ENCODE measurements around the gene ROR2. TPM values are rescaled to one million over a fixed set of nuclear protein-coding genes. Genes with fewer than 3 reads are reported as not detected.
A peak's percentile ranks its signal among the peaks of the same experiment; 100 is the strongest.

The ROR2 gene
- total RNA-seq, 1 donor from 2014 or later, result 3.8 TPM

DNA sequence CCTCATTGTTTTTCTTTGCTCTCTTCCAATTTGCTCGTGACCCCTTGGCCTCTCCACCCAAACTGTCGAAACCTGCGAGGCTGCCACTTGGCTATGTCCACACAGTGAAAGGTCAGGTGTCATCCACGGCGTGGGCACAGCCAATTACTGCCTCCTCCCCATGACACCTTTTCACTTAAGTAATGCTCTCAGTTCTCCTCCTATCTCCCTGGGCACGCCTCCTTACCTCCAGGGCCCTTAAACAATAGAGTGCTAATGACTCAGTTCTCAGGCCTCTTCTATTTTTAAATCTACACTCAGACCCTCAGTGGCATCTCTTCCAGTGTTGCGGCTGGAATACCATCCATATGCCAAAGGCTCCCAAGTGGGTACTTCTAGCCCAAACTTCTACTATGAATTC is 256.8 kb downstream of the ROR2 start:
- intact Hi-C loops (cut with DNase I), result no loop called here
- ATAC-seq, result peak; percentile 48 to 54

DNA sequence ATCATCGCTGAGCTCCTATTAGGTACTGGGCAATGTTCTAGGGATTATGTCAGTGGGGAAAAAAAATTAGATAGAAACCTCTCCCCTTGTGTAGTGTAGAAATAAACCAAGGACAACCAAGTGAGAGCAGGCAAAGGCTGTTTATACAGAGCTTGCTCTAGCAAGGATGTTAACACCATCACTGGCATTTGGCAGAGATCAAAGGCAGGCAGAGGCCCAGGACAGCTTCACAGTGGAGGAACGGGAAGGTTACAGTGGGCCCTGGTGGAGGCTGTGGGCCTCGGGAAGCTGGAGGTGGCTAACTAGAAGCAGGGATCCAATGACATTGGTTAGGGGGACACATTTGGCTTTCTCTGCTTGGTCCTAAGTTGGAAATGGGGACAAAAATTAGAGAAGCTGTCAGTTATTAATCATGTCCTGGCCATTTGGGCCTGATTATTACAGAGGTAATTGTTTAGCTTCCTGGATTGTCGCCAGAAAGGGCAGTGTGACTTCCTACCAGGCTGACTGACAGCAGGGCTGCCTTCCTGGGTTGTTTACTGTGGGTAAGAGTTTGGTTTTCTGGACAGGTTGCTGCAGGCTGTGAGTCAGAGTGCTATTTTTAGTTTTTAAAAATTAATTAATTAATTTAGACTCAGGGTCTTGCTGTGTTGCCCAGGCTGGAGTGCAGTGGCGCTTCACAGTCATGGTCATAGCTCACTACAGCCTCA is 259.3 kb downstream of the ROR2 start:
- Histone ChIP-seq H3K9me3 (no peaks in the 10 kb centered on the region), H3K36me3 (no peaks in the 10 kb centered on the region), H3K4me3 (no peak overlapping the region), H3K27ac (no peak overlapping the region), H3K4me1 (no peaks in the 10 kb centered on the region), H3K27me3 (ENCODE audit: low read depth) (no peaks in the 10 kb centered on the region)
- DNase-seq, result no peak
- ATAC-seq, result no peak
- TF ChIP-seq CTCF (IDR thresholded peaks at IDR 0.05), result no peak
- intact Hi-C loops (cut with DNase I), result no loop called here

More for the DNA sequence above, 256.8 kb downstream of the ROR2 start:
- DNase-seq, result no peak
- no peak overlapping the region for H3K4me3 ChIP-seq
- H3K4me1 ChIP-seq, result no peaks in the 10 kb centered on the region
- TF ChIP-seq CTCF (IDR thresholded peaks at IDR 0.05), result no peak
- H3K27ac ChIP-seq, result no peak overlapping the region
- no peaks in the 10 kb centered on the region for H3K9me3 ChIP-seq
- no peaks in the 10 kb centered on the region for H3K36me3 ChIP-seq
- H3K27me3 ChIP-seq (ENCODE audit: low read depth), result no peaks in the 10 kb centered on the region

GRCh38 chr9:91689006-91689405 is 261.0 kb downstream of the ROR2 start:
- no peak for TF ChIP-seq CTCF (IDR thresholded peaks at IDR 0.05)
- H3K9me3 ChIP-seq, result no peaks in the 10 kb centered on the region
- H3K4me3 ChIP-seq, result no peak overlapping the region
- H3K27me3 ChIP-seq (ENCODE audit: low read depth), result no peaks in the 10 kb centered on the region
- intact Hi-C loops (cut with DNase I), result no loop called here
- no peak for ATAC-seq
- no peak overlapping the region for H3K27ac ChIP-seq
- no peaks in the 10 kb centered on the region for H3K36me3 ChIP-seq
- no peak for DNase-seq
- no peaks in the 10 kb centered on the region for H3K4me1 ChIP-seq

- no peak overlapping the region for H3K27ac ChIP-seq
- ATAC-seq, result no peak
Measured at GRCh38 chr9:91683269-91683668, 266.8 kb downstream of the ROR2 start.

GRCh38 chr9:91682806-91683205 is 267.2 kb downstream of the ROR2 start:
- TF ChIP-seq CTCF (IDR thresholded peaks at IDR 0.05), result no peak
- H3K27ac ChIP-seq, result no peak overlapping the region
- intact Hi-C loops (cut with DNase I), result no loop called here

More at GRCh38 chr9:91683269-91683668, 266.8 kb downstream of the ROR2 start:
- peaks cover 20% of the 10 kb centered on the region for H3K27me3 ChIP-seq (ENCODE audit: low read depth)
- peaks cover 5% of the 10 kb centered on the region for H3K4me1 ChIP-seq
- no peak overlapping the region for H3K4me3 ChIP-seq
- no peaks in the 10 kb centered on the region for H3K9me3 ChIP-seq
- DNase-seq, result no peak
- H3K36me3 ChIP-seq, result no peaks in the 10 kb centered on the region
- intact Hi-C loops (cut with DNase I), result no loop called here
- no peak for TF ChIP-seq CTCF (IDR thresholded peaks at IDR 0.05)

More at GRCh38 chr9:91682806-91683205, 267.2 kb downstream of the ROR2 start:
- H3K27me3 ChIP-seq (ENCODE audit: low read depth), result peaks cover 20% of the 10 kb centered on the region
- H3K4me1 ChIP-seq, result peaks cover 5% of the 10 kb centered on the region
- no peaks in the 10 kb centered on the region for H3K9me3 ChIP-seq
- DNase-seq, result no peak
- no peak for ATAC-seq
- H3K36me3 ChIP-seq, result no peaks in the 10 kb centered on the region
- H3K4me3 ChIP-seq, result no peak overlapping the region

All from lower lobe of right lung (tissue), 2 donors.